B cell (primary cell): Measurements from ENCODE around the gene NKIRAS2.
"Not testable (repeated sequence)": the region's sequence is repeated elsewhere in the genome, so short reads cannot be mapped to it uniquely, and the experiment has no call there.

Source experiments
- EZH2 ChIP-seq: IDR thresholded peaks from 2 replicates; pipeline ENCODE4 v1.6.1; 2012; ENCODE audit warnings: borderline replicate concordance, low read depth, mild to moderate bottlenecking, moderate library complexity, low read length; ENCODE audit not compliant: insufficient read depth, poor library complexity, severe bottlenecking
- TF ChIP-seq, protein P1 (sequence below): fragments of 200-600 bp; IDR thresholded peaks from one replicate; pipeline ENCODE4 v1.8.0; 2022; ENCODE audit warnings: antibody characterized with exemption, mild to moderate bottlenecking

DNA sequence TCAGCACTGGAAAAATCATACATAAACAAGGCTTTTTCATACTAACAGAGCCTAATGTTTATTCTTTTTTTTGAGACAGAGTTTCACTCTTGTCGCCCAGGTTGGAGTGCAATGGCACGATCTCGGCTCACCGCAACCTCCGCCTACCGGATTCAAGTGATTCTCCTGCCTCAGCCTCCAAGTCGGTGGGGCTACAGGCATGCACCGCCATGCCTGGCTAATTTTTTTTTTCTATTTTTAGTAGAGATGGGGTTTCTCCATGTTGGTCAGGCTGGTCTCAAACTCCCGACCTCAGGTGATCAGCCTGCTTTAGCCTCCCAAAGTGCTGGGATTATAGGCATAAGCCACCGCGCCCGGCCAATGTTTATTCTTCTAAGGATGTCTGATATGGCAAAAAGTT lies 6.2 kb upstream of the NKIRAS2 start:
- TF ChIP-seq, protein P1, sequence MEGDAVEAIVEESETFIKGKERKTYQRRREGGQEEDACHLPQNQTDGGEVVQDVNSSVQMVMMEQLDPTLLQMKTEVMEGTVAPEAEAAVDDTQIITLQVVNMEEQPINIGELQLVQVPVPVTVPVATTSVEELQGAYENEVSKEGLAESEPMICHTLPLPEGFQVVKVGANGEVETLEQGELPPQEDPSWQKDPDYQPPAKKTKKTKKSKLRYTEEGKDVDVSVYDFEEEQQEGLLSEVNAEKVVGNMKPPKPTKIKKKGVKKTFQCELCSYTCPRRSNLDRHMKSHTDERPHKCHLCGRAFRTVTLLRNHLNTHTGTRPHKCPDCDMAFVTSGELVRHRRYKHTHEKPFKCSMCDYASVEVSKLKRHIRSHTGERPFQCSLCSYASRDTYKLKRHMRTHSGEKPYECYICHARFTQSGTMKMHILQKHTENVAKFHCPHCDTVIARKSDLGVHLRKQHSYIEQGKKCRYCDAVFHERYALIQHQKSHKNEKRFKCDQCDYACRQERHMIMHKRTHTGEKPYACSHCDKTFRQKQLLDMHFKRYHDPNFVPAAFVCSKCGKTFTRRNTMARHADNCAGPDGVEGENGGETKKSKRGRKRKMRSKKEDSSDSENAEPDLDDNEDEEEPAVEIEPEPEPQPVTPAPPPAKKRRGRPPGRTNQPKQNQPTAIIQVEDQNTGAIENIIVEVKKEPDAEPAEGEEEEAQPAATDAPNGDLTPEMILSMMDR: not testable (repeated sequence)
- not testable (repeated sequence) for TF ChIP-seq EZH2
